GM12865 (cell line): ENCODE results near the gene AQP3.

Experiments
- DNase-seq: peaks from one replicate; pipeline ENCODE4 v3.0.0; 2010; ENCODE audit warnings: low read depth
- H3K4me3 ChIP-seq: 2 replicates; pipeline ENCODE4 v1.5.1; 2011; ENCODE audit warnings: mild to moderate bottlenecking, low read depth, low read length, control low read depth
- CTCF ChIP-seq: IDR thresholded peaks from 2 replicates; pipeline ENCODE4 v1.5.1; 2011; ENCODE audit warnings: low read length, control low read depth, low read depth, inconsistent platforms; ENCODE audit not compliant: insufficient read depth; ENCODE audit errors: missing control alignments

AQP3 gene

GRCh38 chr9:33446240-33446945 is 1.0 kb downstream of the AQP3 start:
- TF ChIP-seq CTCF, result no peak
- DNase-seq, result peak; percentile 93
- H3K4me3 ChIP-seq, result no peak overlapping the region

- TF ChIP-seq CTCF, result no peak
- DNase-seq, result no peak
- no peak overlapping the region for H3K4me3 ChIP-seq
Observed at GRCh38 chr9:33445389-33446239, 1.8 kb downstream of the AQP3 start.

- TF ChIP-seq CTCF, result no peak
- no peak overlapping the region for H3K4me3 ChIP-seq
- DNase-seq, result no peak
Observed at GRCh38 chr9:33443464-33444154, 3.8 kb downstream of the AQP3 start.

- H3K4me3 ChIP-seq, result no peak overlapping the region
- TF ChIP-seq CTCF, result no peak
- DNase-seq, result no peak
Observed at GRCh38 chr9:33443047-33443446, 4.3 kb downstream of the AQP3 start.

- H3K4me3 ChIP-seq, result no peak overlapping the region
- no peak for TF ChIP-seq CTCF
- no peak for DNase-seq
Observed at GRCh38 chr9:33442125-33442524, 5.3 kb downstream of the AQP3 start.

- DNase-seq, result no peak
- H3K4me3 ChIP-seq, result no peak overlapping the region
- no peak for TF ChIP-seq CTCF
Observed at GRCh38 chr9:33440609-33441008, 6.8 kb downstream of the AQP3 start.
